ENCODE measurements around the gene MYO5B.
A peak's percentile ranks its signal among the peaks of the same experiment; 100 is the strongest.

The MYO5B gene

GRCh38 chr18:50061876-50062517 is 132.9 kb downstream of the MYO5B start:
- DNase-seq: no peak

- no peak for DNase-seq
Measured at GRCh38 chr18:50060822-50061221, 134.1 kb downstream of the MYO5B start.

GRCh38 chr18:50058731-50059130 is 136.2 kb downstream of the MYO5B start:
- no peak for DNase-seq

- no peak for DNase-seq
Measured at GRCh38 chr18:50057009-50057408, 137.9 kb downstream of the MYO5B start.

GRCh38 chr18:50056185-50056584 is 138.8 kb downstream of the MYO5B start:
- DNase-seq: no peak

- DNase-seq: no peak
Measured at GRCh38 chr18:50055488-50055887, 139.5 kb downstream of the MYO5B start.

GRCh38 chr18:50053111-50053510 is 141.8 kb downstream of the MYO5B start:
- no peak for DNase-seq

GRCh38 chr18:50051288-50051687 is 143.7 kb downstream of the MYO5B start:
- DNase-seq: peak; percentile 9

- peak; percentile 2 for DNase-seq
Measured at GRCh38 chr18:50045126-50045525, 149.8 kb downstream of the MYO5B start.

GRCh38 chr18:50044402-50044801 is 150.5 kb downstream of the MYO5B start:
- no peak for DNase-seq

GRCh38 chr18:50042611-50043010 is 152.3 kb downstream of the MYO5B start:
- DNase-seq: no peak

GRCh38 chr18:50039746-50040145 is 155.2 kb downstream of the MYO5B start:
- DNase-seq: no peak

GRCh38 chr18:50038448-50038847 is 156.5 kb downstream of the MYO5B start:
- DNase-seq: peak; percentile 74

GRCh38 chr18:50034029-50034428 is 160.9 kb downstream of the MYO5B start:
- peak; percentile 4 for DNase-seq

GRCh38 chr18:50033004-50033403 is 161.9 kb downstream of the MYO5B start:
- DNase-seq: no peak

- DNase-seq: no peak
Measured at GRCh38 chr18:50030146-50030545, 164.8 kb downstream of the MYO5B start.

GRCh38 chr18:50027996-50028395 is 167.0 kb downstream of the MYO5B start:
- no peak for DNase-seq

- DNase-seq: no peak
Measured at GRCh38 chr18:50024466-50024865, 170.5 kb downstream of the MYO5B start.

GRCh38 chr18:50022985-50023384 is 172.0 kb downstream of the MYO5B start:
- DNase-seq: no peak

GRCh38 chr18:50014606-50015005 is 180.3 kb downstream of the MYO5B start:
- no peak for DNase-seq

GRCh38 chr18:50013363-50014138 is 181.4 kb downstream of the MYO5B start:
- DNase-seq: peak; percentile 48

- peak; percentile 90 for DNase-seq
Measured at GRCh38 chr18:50011813-50012435, 183.0 kb downstream of the MYO5B start.

GRCh38 chr18:50009773-50010335 is 185.1 kb downstream of the MYO5B start:
- peak; percentile 40 for DNase-seq

GRCh38 chr18:50008306-50008705 is 186.6 kb downstream of the MYO5B start:
- DNase-seq: no peak

Measured in HCEC 1CT (cell line).